B cell (primary cell): ENCODE results near the gene C19orf81. TPM values are rescaled to one million over a fixed set of nuclear protein-coding genes. Genes with fewer than 3 reads are reported as not detected.

Experiments
- ATAC-seq: fragments of 200-7000 bp; cut with Tn5 transposase; one replicate; pipeline ENCODE4 v1.10.0; 2021; ENCODE audit warnings: low read depth, mild to moderate bottlenecking, moderate number of reproducible peaks, moderate library complexity
- CTCF ChIA-PET: fragments of 350-600 bp; sonication (Branson Sonifier 250); formaldehyde crosslinking; loops from one replicate; lab custom pipeline; 2021; ENCODE audit warnings: antibody characterized with exemption, inconsistent platforms; lab: Charles Lee
- POLR2A ChIA-PET: fragments of 350-600 bp; sonication (Branson Sonifier 250); formaldehyde crosslinking; loops from one replicate; lab custom pipeline; 2021; ENCODE audit warnings: antibody characterized with exemption; lab: Charles Lee
- DNase-seq: peaks from one replicate; pipeline ENCODE4 v3.0.0; 2013
- H2AFZ ChIP-seq: 2 replicates; pipeline ENCODE4 v1.6.1; 2012; ENCODE audit warnings: mild to moderate bottlenecking, low read depth, low read length; ENCODE audit not compliant: insufficient read depth, poor library complexity, severe bottlenecking
- H3K27ac ChIP-seq, 2 donors: 1 replicate in 1 of 2; 2 replicates in 1 of 2; pipeline ENCODE4 v1.5.1; 2012 to 2013; ENCODE audit warnings: low read length in 2 of 2, mild to moderate bottlenecking in 2 of 2, moderate library complexity in 1 of 2
- H3K27me3 ChIP-seq, 4 experiments: fragments of 200-600 bp in 1 of 4; sonication (generic) in 1 of 4; replicated peaks in 1 of 4; 1 replicate in 2 of 4; 2 replicates in 2 of 4; pipeline versions ENCODE4 v1.6.1 to v1.7.0; 2013 to 2016; ENCODE audit warnings: low read length in 3 of 4, mild to moderate bottlenecking in 2 of 4, mixed read lengths in 1 of 4, moderate library complexity in 1 of 4; ENCODE audit not compliant: insufficient read depth in 4 of 4, control insufficient read depth in 3 of 4; ENCODE audit errors: control extremely low read depth in 1 of 4
- H3K36me3 ChIP-seq, 2 experiments: replicated peaks in 1 of 2; 1 replicate in 1 of 2; 2 replicates in 1 of 2; pipeline versions ENCODE4 v1.6.1 to v1.7.1; 2013; ENCODE audit warnings: low read length in 1 of 2; ENCODE audit not compliant: insufficient read depth in 2 of 2, control insufficient read depth in 1 of 2; ENCODE audit errors: control extremely low read depth in 1 of 2, extremely low read depth in 1 of 2
- H3K4me1 ChIP-seq, 2 donors: fragments of 200-600 bp in 1 of 2; sonication (generic) in 1 of 2; 1 replicate in 1 of 2; 2 replicates in 1 of 2; pipeline versions ENCODE4 v1.5.1 to v1.6.1; 2013 to 2017; ENCODE audit warnings: low read length in 2 of 2; ENCODE audit not compliant: control insufficient read depth in 2 of 2, insufficient read depth in 2 of 2
- H3K4me2 ChIP-seq: replicated peaks from 2 replicates; pipeline ENCODE3; 2012; ENCODE audit warnings: mild to moderate bottlenecking, low read depth, low read length; ENCODE audit not compliant: poor library complexity, severe bottlenecking
- H3K4me3 ChIP-seq, 5 experiments: fragments of 200-600 bp in 1 of 5; sonication (generic) in 1 of 5; 1 replicate in 3 of 5; 2 replicates in 2 of 5; pipeline versions ENCODE4 v1.5.1 to v1.7.0; 2011 to 2016; ENCODE audit warnings: low read length in 4 of 5, mild to moderate bottlenecking in 4 of 5, low read depth in 2 of 5, control low read depth in 1 of 5, moderate library complexity in 1 of 5; ENCODE audit not compliant: insufficient read depth in 1 of 5; ENCODE audit errors: control extremely low read depth in 1 of 5, extremely low read depth in 1 of 5
- H3K79me2 ChIP-seq: fragments of 200-600 bp; sonication (generic); one replicate; pipeline ENCODE4 v1.6.0; 2016; ENCODE audit warnings: low read length; ENCODE audit not compliant: control insufficient read depth, insufficient read depth
- H3K9ac ChIP-seq: fragments of 200-600 bp; sonication (generic); 2 replicates; pipeline ENCODE4 v1.6.1; 2017; ENCODE audit warnings: mild to moderate bottlenecking, low read length, moderate library complexity
- H3K9me3 ChIP-seq, 3 donors: one replicate each; pipeline versions ENCODE4 v1.6.1 to v1.7.1; 2013; ENCODE audit warnings: low read length in 2 of 3; ENCODE audit not compliant: control insufficient read depth in 2 of 3, insufficient read depth in 1 of 3; ENCODE audit errors: control extremely low read depth in 1 of 3
- H4K20me1 ChIP-seq: 2 replicates; pipeline ENCODE4 v1.6.0; 2012; ENCODE audit warnings: mild to moderate bottlenecking, low read length; ENCODE audit not compliant: insufficient read depth, control insufficient read depth, poor library complexity, severe bottlenecking
- H3K27ac Mint-ChIP-seq: one replicate; pipeline ENCODE4 v1.8.0; 2021; ENCODE audit warnings: mixed read lengths
- H3K27me3 Mint-ChIP-seq: one replicate; pipeline ENCODE4 v1.8.0; 2021; ENCODE audit warnings: mixed read lengths
- H3K4me1 Mint-ChIP-seq: one replicate; pipeline ENCODE4 v1.8.0; 2021; ENCODE audit warnings: mixed read lengths
- H3K4me3 Mint-ChIP-seq: one replicate; pipeline ENCODE4 v1.8.0; 2021; ENCODE audit warnings: mixed read lengths
- H3K9me3 Mint-ChIP-seq: one replicate; pipeline ENCODE4 v1.8.0; 2022; ENCODE audit warnings: mixed read lengths; ENCODE audit not compliant: insufficient read depth
- EZH2 ChIP-seq: IDR thresholded peaks from 2 replicates; pipeline ENCODE4 v1.6.1; 2012; ENCODE audit warnings: borderline replicate concordance, low read depth, mild to moderate bottlenecking, moderate library complexity, low read length; ENCODE audit not compliant: insufficient read depth, poor library complexity, severe bottlenecking
- WGBS: methylation state at CpG from one replicate; pipeline ENCODE4 v1.1.5; 2013; ENCODE audit warnings: missing lambda C conversion rate; ENCODE audit not compliant: insufficient coverage; 5-methylcytosine and 5-hydroxymethylcytosine counted together
- intact Hi-C: fragments of 100-400 bp; cut with micrococcal nuclease; formaldehyde crosslinking; loops from one replicate; pipeline ENCODE4 v1.10.0; 2022
- polyA plus RNA-seq: library from polyadenylated mRNA; depleted of rRNA; stranded (reverse); fragments of >200 nt; gene quantifications from 2 replicates; pipeline ENCODE4 v1.2.3, GENCODE V29; 2012
- total RNA-seq, 2 donors: library from RNA; stranded (reverse); fragments of 120-200 nt in 1 of 2; gene quantifications; 1 replicate in 1 of 2; 2 replicates in 1 of 2; pipeline versions ENCODE4 v1.2.3 to v1.2.4, GENCODE V29; 2013 to 2022
- TF ChIP-seq, protein P1 (sequence below): fragments of 200-600 bp; IDR thresholded peaks from one replicate; pipeline ENCODE4 v1.8.0; 2022; ENCODE audit warnings: antibody characterized with exemption, mild to moderate bottlenecking

C19orf81 gene
- total and polyA plus RNA-seq, 2 donors (not counting 1 experiment from before 2014, with no cell fraction given) = 0.37 TPM; not detected in 1

DNA sequence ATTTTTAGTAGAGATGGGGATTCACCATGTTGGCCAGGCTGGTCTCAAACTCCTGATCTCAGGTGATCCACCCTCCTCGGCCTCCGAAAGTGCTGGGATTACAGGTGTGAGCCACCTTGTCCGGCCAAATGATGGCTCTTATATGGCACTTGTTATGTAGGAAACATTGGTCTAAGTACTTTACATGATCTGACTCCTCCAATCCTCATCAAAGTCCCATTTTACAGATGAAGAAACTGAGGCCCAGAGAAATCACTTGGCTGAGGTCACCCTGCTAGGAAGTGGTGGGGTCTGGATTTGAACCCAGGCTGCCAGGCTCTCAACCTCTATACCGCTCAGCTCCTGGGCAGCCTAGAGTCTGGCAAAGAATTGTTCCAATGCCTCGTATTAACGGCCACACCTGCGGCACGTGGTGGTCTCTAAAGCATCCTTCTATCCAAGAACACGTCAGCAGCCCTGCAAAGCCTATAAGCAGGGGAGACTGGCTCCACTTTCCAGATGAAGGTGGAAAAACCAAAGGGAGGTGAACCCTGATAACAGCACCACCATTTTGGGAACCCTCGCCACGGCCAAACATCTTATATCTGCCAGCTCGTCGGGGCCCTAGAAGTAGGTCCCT is 52.2 kb downstream of the C19orf81 start:
- no peak overlapping the region for H3K9ac ChIP-seq
- H3K27me3 ChIP-seq = peaks cover 0 to 47% (median 7%) of the 10 kb centered on the region in 4 experiments
- intact Hi-C loops = no loop called here
- H3K27me3 Mint-ChIP-seq = peaks cover 63% of the 10 kb centered on the region
- no peak overlapping the region for H3K4me3 ChIP-seq
- no peak overlapping the region for H3K27ac ChIP-seq
- no peak overlapping the region for H2AFZ ChIP-seq
- H3K9me3 ChIP-seq = peaks cover 0 to 4% (median 0%) of the 10 kb centered on the region in 3 donors
- no peak overlapping the region for H3K4me3 Mint-ChIP-seq
- H3K79me2 ChIP-seq = no peaks in the 10 kb centered on the region
- 93% methylated on average over 10 of the region's 13 CpGs for WGBS
- ATAC-seq (no peak), DNase-seq (no peak)
- H3K9me3 Mint-ChIP-seq = no peaks in the 10 kb centered on the region
- TF ChIP-seq EZH2 = no peak
- TF ChIP-seq, protein P1, sequence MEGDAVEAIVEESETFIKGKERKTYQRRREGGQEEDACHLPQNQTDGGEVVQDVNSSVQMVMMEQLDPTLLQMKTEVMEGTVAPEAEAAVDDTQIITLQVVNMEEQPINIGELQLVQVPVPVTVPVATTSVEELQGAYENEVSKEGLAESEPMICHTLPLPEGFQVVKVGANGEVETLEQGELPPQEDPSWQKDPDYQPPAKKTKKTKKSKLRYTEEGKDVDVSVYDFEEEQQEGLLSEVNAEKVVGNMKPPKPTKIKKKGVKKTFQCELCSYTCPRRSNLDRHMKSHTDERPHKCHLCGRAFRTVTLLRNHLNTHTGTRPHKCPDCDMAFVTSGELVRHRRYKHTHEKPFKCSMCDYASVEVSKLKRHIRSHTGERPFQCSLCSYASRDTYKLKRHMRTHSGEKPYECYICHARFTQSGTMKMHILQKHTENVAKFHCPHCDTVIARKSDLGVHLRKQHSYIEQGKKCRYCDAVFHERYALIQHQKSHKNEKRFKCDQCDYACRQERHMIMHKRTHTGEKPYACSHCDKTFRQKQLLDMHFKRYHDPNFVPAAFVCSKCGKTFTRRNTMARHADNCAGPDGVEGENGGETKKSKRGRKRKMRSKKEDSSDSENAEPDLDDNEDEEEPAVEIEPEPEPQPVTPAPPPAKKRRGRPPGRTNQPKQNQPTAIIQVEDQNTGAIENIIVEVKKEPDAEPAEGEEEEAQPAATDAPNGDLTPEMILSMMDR = no peak
- no peaks in the 10 kb centered on the region for H4K20me1 ChIP-seq
- H3K4me1 ChIP-seq = no peaks in the 10 kb centered on the region
- no peak overlapping the region for H3K27ac Mint-ChIP-seq
- no peaks in the 10 kb centered on the region for H3K36me3 ChIP-seq
- peaks cover 2% of the 10 kb centered on the region for H3K4me1 Mint-ChIP-seq
- ChIA-PET POLR2A (no interaction called here), CTCF (interaction anchor here (1.3 kb wide), 1 partner anchor 221 kb away, joined by 5 read pairs; no protein-coding TSS in a partner anchor)
- H3K4me2 ChIP-seq = no peak overlapping the region

DNA sequence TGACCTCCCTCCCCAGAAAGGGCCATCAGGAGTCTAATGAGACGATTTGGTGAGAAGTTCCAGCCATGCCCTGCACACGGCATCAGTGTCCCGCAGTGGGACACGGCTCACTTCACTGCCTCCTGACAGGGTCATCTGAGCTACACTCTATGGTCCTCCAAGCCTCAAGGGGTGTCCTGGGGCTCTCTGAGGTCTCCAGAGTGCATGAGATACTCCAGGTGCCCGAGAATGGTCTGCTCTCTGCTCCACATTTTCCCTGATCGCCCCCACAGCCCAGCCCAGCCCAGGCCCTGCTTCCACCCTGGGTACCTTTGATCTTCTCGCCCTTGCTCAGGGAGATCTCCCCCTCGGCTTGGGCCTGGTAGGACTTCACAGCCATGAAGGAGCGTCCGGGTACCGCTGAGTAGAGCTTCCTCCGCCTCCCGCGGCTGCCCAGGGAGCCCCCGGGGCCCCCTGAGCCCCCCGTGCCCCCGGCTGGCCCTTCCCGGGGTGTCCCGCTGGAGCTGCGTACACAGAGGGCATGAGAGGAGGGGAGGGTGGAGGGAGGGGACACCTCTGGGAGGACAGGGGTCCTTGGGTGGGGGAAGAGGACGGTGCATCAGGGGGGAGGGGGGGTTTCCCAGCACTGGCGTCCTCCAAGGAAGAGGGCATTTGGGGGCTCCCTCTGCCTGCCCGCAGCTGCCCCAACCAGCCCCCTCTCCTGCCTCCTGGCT is 53.1 kb downstream of the C19orf81 start:
- H3K27me3 Mint-ChIP-seq = peaks cover 56% of the 10 kb centered on the region
- H3K36me3 ChIP-seq = no peaks in the 10 kb centered on the region
- no peak overlapping the region for H3K4me3 Mint-ChIP-seq
- no peaks in the 10 kb centered on the region for H3K4me1 Mint-ChIP-seq
- no peak for TF ChIP-seq EZH2
- TF ChIP-seq, protein P1 = no peak
- H3K4me2 ChIP-seq = no peak overlapping the region
- no peak overlapping the region for H3K4me3 ChIP-seq
- H3K9me3 Mint-ChIP-seq = no peaks in the 10 kb centered on the region
- H4K20me1 ChIP-seq = no peaks in the 10 kb centered on the region
- H2AFZ ChIP-seq = no peak overlapping the region
- WGBS = 76% methylated on average over 18 of the region's 23 CpGs
- no peak for ATAC-seq
- ChIA-PET CTCF (no interaction called here), POLR2A (no interaction called here)
- H3K27ac ChIP-seq = no peak overlapping the region
- H3K79me2 ChIP-seq = no peaks in the 10 kb centered on the region
- no peak overlapping the region for H3K9ac ChIP-seq
- H3K27ac Mint-ChIP-seq = no peak overlapping the region
- peaks cover 0 to 5% (median 0%) of the 10 kb centered on the region in 3 donors for H3K9me3 ChIP-seq
- intact Hi-C loops = no loop called here
- no peak for DNase-seq
- no peaks in the 10 kb centered on the region for H3K4me1 ChIP-seq
- peaks cover 0 to 42% (median 5%) of the 10 kb centered on the region in 4 experiments for H3K27me3 ChIP-seq
